Fibroblast of skin of abdomen (primary cell): ENCODE results near the gene RPUSD1.
"Not testable (repeated sequence)": the region's sequence is repeated elsewhere in the genome, so short reads cannot be mapped to it uniquely, and the experiment has no call there.

Experiments used
- DNase-seq: peaks from one replicate; pipeline ENCODE4 v3.0.0-alpha.2; 2013

The RPUSD1 gene

GRCh38 chr16:742894-743293 is 45.3 kb downstream of the RPUSD1 start:
- DNase-seq: not testable (repeated sequence)

- DNase-seq: no peak
These were observed 46.1 kb downstream of the RPUSD1 start for GRCh38 chr16:741986-742629.

DNA sequence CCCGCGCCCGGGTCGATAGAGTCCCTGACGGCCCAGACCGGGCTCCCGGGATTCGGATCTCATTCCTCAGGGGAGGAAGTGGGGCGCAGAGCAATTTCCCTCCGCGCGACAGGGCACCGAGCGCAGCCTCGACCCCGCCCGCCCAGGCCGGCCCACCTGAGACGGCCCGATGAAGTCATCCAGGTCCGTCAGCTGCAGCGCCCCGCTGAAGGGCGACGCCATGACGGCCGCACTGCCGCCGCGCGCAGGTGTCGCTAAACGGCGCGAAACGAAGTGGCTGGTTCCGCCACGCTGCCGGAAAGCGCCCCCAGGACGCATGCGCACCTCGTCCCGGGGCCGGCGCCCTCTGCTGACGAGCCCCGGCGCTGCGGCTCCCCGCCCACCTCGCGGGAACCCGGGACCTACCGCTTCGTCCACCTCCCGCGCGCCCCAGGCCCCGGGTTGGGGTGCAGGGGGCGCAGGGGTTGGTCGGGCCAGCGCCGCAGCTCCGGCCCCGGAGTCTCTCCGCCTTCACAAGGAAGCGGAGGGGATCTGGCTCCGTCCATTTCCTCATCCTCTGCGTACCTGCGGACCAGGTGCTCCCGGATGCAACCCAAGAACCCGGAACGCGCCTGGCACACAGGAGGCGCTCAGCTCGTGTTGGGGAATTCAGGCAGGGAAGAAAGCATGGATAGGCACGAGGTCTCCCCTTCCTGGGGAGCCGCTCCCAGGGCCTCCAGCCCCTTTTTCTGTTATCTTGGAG is 47.2 kb downstream of the RPUSD1 start, which contains the start of gene CIAO3:
Gene CIAO3, minus strand, starts transcription at position 234 of the 742 bp plus-strand sequence. Its CDS starts 12 bp downstream, at position 222.
- peak; percentile 90 for DNase-seq

DNA sequence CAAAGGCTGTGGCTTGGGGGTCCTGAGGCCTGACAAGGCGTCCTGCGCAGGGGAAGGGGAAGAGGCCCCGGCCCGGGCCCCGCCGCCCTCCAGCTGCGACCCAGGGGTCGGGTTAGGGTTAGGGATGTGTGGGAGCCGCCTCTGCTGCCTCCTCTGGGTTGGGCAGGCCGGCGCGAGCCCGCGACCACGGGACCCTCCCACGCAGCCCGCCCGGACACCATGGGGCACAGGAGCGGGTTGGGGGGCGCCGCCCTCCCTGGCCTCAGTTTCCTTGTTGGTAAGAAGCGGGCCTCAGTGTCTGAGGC is 47.8 kb downstream of the RPUSD1 start:
- no peak for DNase-seq

- DNase-seq: no peak
These were observed 48.4 kb downstream of the RPUSD1 start for GRCh38 chr16:739560-740458.

- no peak for DNase-seq
These were observed 51.2 kb downstream of the RPUSD1 start for GRCh38 chr16:736936-737481.

GRCh38 chr16:735982-736453 is 52.2 kb downstream of the RPUSD1 start:
- DNase-seq: no peak

DNA sequence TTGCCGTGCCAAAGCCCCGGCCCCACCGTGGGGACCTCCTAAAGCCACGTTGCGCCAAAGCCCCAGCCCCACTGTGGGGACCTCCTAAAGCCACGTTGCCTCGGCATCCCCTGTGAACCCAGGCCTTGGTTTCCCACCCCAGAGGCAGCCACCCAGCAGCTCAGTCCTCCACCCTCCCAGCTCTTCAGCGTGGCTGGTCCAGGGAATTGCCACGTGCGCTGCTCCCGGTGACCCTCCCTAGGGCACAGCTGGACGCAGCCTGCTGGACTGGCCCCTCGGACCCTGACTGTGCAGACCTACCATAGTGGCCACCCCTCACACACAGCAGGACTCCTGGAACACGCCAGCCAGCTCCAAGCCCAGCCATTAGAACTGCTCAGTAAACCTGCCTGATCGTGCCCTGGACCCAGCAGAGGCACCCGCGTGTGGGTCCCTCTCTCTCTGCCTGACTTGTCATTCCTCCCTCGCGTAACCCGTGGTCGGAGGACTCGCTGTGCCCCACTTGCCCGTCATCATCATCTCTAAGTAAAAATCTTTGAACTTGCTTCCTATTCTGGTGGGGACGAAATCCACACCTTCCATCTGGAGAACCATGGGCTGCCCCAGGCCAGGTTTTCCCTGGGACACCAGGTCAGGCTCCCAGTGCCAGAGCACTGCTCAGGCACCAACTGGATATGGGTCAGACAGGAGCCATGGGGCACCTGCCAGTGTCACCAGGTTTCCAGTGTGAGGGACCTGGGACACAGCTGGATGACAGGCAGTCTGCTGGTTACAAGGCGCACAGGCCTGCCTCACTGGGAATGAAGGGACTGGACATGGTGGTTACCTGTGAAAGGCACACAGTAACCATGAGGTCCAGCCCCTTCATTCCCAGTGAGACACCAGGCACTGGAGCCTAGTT is 53.0 kb downstream of the RPUSD1 start:
- DNase-seq: no peak
